Ectodermal cell (in vitro differentiated cells): ENCODE measurements around the gene AAK1.
"Not testable (repeated sequence)": the region's sequence is repeated elsewhere in the genome, so short reads cannot be mapped to it uniquely, and the experiment has no call there.

Experiments
- H3K27ac ChIP-seq: 2 replicates; pipeline ENCODE4 v1.7.0; 2013; ENCODE audit warnings: mild to moderate bottlenecking, low read depth, low read length; ENCODE audit not compliant: insufficient read depth, poor library complexity, severe bottlenecking
- H3K27me3 ChIP-seq: 2 replicates; pipeline ENCODE4 v1.7.0; 2013; ENCODE audit warnings: mild to moderate bottlenecking, low read length; ENCODE audit not compliant: insufficient read depth, control insufficient read depth, poor library complexity, severe bottlenecking
- H3K36me3 ChIP-seq: one replicate; pipeline ENCODE4 v1.7.0; 2013; ENCODE audit warnings: low read length; ENCODE audit not compliant: control insufficient read depth, insufficient read depth
- H3K4me1 ChIP-seq: one replicate; pipeline ENCODE4 v1.7.0; 2013; ENCODE audit warnings: low read length; ENCODE audit not compliant: control insufficient read depth, insufficient read depth
- H3K4me3 ChIP-seq: 2 replicates; pipeline ENCODE4 v1.7.0; 2013; ENCODE audit warnings: low read depth, low read length, control low read depth; ENCODE audit not compliant: insufficient read depth
- H3K9me3 ChIP-seq: 2 replicates; pipeline ENCODE4 v1.7.0; 2013; ENCODE audit warnings: mild to moderate bottlenecking, low read length, moderate library complexity; ENCODE audit not compliant: control insufficient read depth
- WGBS, 2 experiments: methylation state at CpG; one replicate each; pipeline ENCODE4 v1.1.7; 2013; ENCODE audit warnings: missing lambda C conversion rate in 2 of 2; 5-methylcytosine and 5-hydroxymethylcytosine counted together

AAK1 gene

DNA sequence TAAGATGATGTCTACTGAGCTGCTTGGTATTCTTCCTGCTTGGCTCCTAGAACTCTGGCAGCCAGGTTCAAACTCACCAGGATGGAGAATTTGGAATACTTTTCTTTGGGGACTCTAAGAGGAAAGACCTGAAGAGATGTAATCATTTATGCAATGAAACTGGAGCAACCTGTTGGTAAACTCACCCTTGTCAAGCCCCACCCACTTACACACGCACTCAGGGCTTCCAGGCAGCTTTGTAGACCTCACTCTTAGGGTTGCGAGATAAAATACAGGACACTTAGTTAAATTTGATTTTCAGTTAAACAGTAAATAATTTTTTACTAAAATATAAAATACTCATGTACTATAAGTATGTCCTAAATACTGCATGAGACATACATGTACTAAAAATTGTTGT is 19.0 kb upstream of the AAK1 start:
- H3K27ac ChIP-seq, H3K36me3 ChIP-seq, H3K27me3 ChIP-seq, H3K9me3 ChIP-seq, H3K4me3 ChIP-seq, H3K4me1 ChIP-seq: not testable (repeated sequence)
- WGBS, 2 experiments, result no CpG with 5 or more reads among the region's 2 CpGs

DNA sequence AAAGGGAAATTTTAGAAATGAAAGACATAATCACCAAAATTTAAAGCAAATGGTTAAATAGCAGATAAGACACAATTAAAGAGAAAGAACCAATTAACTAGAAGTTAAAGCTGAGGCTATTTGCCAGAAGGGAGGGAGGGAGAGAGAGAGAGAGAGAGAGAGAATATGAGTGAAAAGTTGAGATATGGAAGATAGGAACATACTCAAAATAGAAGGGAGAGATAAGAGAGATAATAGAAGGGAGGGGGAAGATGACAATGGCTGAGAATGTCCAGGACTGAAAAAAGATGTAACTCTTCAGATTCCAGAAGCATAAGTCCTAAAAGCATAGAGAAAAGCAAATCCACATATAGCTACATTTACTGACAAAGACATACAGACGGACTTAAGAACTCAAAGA is 17.1 kb upstream of the AAK1 start:
- 72 to 100% methylated on average over 1 of the region's 1 CpG for WGBS, 2 experiments
- no peaks in the 10 kb centered on the region for H3K4me1 ChIP-seq
- H3K27me3 ChIP-seq, result no peaks in the 10 kb centered on the region
- H3K36me3 ChIP-seq, result no peaks in the 10 kb centered on the region
- H3K9me3 ChIP-seq, result no peaks in the 10 kb centered on the region
- no peak overlapping the region for H3K4me3 ChIP-seq
- no peak overlapping the region for H3K27ac ChIP-seq

DNA sequence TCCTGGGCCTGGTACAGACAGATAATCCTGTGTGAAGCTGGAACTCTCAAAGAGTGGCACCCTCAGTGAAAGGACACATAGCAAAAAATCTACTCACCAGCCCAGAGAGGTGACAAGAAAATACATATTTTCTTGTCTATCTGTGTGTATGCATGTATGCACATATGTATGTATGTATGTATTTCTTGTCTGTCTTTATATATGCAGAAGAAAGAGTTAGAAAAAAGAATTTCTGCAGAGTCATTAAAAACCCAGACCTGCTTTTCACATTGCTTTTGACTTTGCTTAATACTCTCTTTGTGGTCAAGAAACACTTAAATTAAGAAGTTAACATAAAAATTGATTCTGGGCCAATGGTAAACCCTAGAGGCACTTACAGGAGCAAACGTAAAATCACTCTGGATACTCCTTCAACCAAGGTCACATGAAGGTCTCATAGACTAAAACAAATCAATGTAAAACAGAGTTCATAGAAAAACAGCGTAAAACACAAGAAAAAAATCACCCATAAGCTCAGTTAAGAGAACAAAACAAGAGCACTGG is 16.5 kb upstream of the AAK1 start:
- no peaks in the 10 kb centered on the region for H3K27me3 ChIP-seq
- H3K36me3 ChIP-seq, result no peaks in the 10 kb centered on the region
- H3K9me3 ChIP-seq, result no peaks in the 10 kb centered on the region
- no peak overlapping the region for H3K4me3 ChIP-seq
- WGBS, 2 experiments, result 78 to 80% methylated on average over 2 of the region's 2 CpGs
- H3K27ac ChIP-seq, result no peak overlapping the region
- no peaks in the 10 kb centered on the region for H3K4me1 ChIP-seq

GRCh38 chr2:69659349-69659748 is 15.8 kb upstream of the AAK1 start:
- no peaks in the 10 kb centered on the region for H3K4me1 ChIP-seq
- H3K27me3 ChIP-seq, result no peaks in the 10 kb centered on the region
- no peaks in the 10 kb centered on the region for H3K9me3 ChIP-seq
- 87 to 89% methylated on average over 1 of the region's 1 CpG for WGBS, 2 experiments
- H3K27ac ChIP-seq, result no peak overlapping the region
- H3K4me3 ChIP-seq, result no peak overlapping the region
- no peaks in the 10 kb centered on the region for H3K36me3 ChIP-seq

- WGBS, 2 experiments, result 94 to 96% methylated on average over 7 of the region's 7 CpGs
- Histone ChIP-seq H3K27ac (no peak overlapping the region), H3K4me3 (no peak overlapping the region), H3K27me3 (no peaks in the 10 kb centered on the region), H3K4me1 (no peaks in the 10 kb centered on the region), H3K9me3 (no peaks in the 10 kb centered on the region), H3K36me3 (no peaks in the 10 kb centered on the region)
These were observed 8.7 kb upstream of the AAK1 start for GRCh38 chr2:69652206-69652605.

GRCh38 chr2:69647196-69647595 is 3.7 kb upstream of the AAK1 start:
- not testable (repeated sequence) for H3K4me1 ChIP-seq, H3K27me3 ChIP-seq, H3K27ac ChIP-seq, H3K9me3 ChIP-seq, H3K4me3 ChIP-seq, H3K36me3 ChIP-seq
- WGBS, 2 experiments, result 87 to 95% methylated on average over 5 of the region's 5 CpGs

- 94 to 96% methylated on average over 1 of the region's 1 CpG for WGBS, 2 experiments
- Histone ChIP-seq H3K9me3 (no peaks in the 10 kb centered on the region), H3K27me3 (no peaks in the 10 kb centered on the region), H3K27ac (no peak overlapping the region), H3K36me3 (no peaks in the 10 kb centered on the region), H3K4me1 (peaks cover 14% of the 10 kb centered on the region), H3K4me3 (no peak overlapping the region)
These were observed 3.2 kb upstream of the AAK1 start for GRCh38 chr2:69646714-69647113.

- Histone ChIP-seq H3K4me1 (peaks cover 21% of the 10 kb centered on the region), H3K9me3 (no peaks in the 10 kb centered on the region), H3K36me3 (no peaks in the 10 kb centered on the region), H3K4me3 (no peak overlapping the region), H3K27ac (no peak overlapping the region), H3K27me3 (no peaks in the 10 kb centered on the region)
- 91 to 95% methylated on average over 2 of the region's 2 CpGs for WGBS, 2 experiments
These were observed 2.4 kb upstream of the AAK1 start for GRCh38 chr2:69645921-69646320.

- 28 to 31% methylated on average over 6 to 7 of the region's 7 CpGs for WGBS, 2 experiments
- H3K4me3 ChIP-seq, result peak overlapping the region; percentile 3
- no peaks in the 10 kb centered on the region for H3K27me3 ChIP-seq
- no peak overlapping the region for H3K27ac ChIP-seq
- H3K9me3 ChIP-seq, result no peaks in the 10 kb centered on the region
- H3K4me1 ChIP-seq, result peaks cover 24% of the 10 kb centered on the region
- no peaks in the 10 kb centered on the region for H3K36me3 ChIP-seq
These were observed 1.5 kb upstream of the AAK1 start for GRCh38 chr2:69645031-69645431.

- Histone ChIP-seq H3K27me3 (no peaks in the 10 kb centered on the region), H3K4me3 (peak overlapping the region; percentile 92), H3K4me1 (peaks cover 27% of the 10 kb centered on the region), H3K36me3 (no peaks in the 10 kb centered on the region), H3K27ac (no peak overlapping the region), H3K9me3 (no peaks in the 10 kb centered on the region)
- WGBS, 2 experiments, result 21 to 25% methylated on average over 15 of the region's 15 CpGs
These were observed 1.0 kb upstream of the AAK1 start for GRCh38 chr2:69644506-69644979.
